T47D (cell line): ENCODE data around the gene BBS9.

Experiments
- DNase-seq, 2 experiments: peaks; one replicate each; pipeline versions ENCODE4 v3.0.0 to v3.0.0-alpha.2; 2011 to 2012; ENCODE audit warnings: low read depth in 1 of 2, low spot score in 1 of 2
- JUND ChIP-seq: IDR thresholded peaks from 2 replicates; pipeline ENCODE4 v1.6.1; 2012; ENCODE audit warnings: low read depth
- in situ Hi-C: cut with HindIII; loops from 2 replicates; pipeline ENCODE4 v1.10.0; 2016; ENCODE audit warnings: low sequenced_read_pairs, low pct_unique_long_range_greater_than_20kb

The BBS9 gene

GRCh38 chr7:33422825-33423645, 293.7 kb downstream of the BBS9 start:
- in situ Hi-C loops = no loop called here
- DNase-seq = no peak
- TF ChIP-seq JUND = no peak

GRCh38 chr7:33423646-33424020, 294.3 kb downstream of the BBS9 start:
- peak in 1 of 2 experiments; percentile 58 for DNase-seq
- in situ Hi-C loops = no loop called here

DNA sequence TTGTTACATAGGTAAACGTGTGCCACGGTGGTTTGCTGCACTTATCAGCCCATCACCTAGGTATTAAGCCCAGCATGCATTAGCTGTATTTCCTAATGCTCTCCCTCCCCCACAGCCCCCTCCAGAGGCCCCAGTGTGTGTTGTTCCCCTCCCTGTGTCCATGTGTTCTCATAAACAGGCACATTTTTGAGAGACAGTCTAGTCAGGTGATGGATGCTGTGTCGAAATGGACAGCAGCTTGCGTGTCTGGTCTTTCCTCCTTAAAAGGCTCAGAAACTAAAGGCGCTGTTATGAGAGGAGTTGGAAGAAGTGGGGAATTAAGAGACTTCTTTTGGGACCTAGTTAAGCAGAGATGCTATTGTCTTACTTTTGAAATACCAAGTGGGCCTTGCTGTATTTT, 296.0 kb downstream of the BBS9 start:
- TF ChIP-seq JUND = no peak
- DNase-seq = peak in 1 of 2 experiments; percentile 7
- in situ Hi-C loops = no loop called here

More at GRCh38 chr7:33423646-33424020, 294.3 kb downstream of the BBS9 start:
- no peak for TF ChIP-seq JUND

GRCh38 chr7:33425929-33426678, 296.7 kb downstream of the BBS9 start:
- DNase-seq = no peak
- in situ Hi-C loops = no loop called here
- no peak for TF ChIP-seq JUND

DNA sequence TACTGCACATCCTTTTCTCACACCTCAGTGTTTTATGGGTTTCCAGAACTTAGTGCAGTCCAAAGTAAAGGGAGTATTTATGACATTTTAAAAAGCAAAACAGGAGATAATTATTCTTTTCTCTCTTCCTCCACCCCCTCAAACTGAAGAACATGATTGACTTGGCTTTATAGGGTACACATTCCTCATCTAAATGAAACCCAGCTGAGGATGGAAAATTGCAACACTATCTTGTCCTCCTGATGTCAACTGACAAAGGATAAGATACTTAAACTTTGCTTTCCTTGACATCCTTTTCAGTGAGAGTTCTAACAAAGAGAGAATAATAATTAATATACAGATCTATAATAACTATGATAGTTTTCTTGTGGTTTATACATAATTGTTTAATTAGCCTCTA, 299.1 kb downstream of the BBS9 start:
- TF ChIP-seq JUND = no peak
- in situ Hi-C loops = no loop called here

DNA sequence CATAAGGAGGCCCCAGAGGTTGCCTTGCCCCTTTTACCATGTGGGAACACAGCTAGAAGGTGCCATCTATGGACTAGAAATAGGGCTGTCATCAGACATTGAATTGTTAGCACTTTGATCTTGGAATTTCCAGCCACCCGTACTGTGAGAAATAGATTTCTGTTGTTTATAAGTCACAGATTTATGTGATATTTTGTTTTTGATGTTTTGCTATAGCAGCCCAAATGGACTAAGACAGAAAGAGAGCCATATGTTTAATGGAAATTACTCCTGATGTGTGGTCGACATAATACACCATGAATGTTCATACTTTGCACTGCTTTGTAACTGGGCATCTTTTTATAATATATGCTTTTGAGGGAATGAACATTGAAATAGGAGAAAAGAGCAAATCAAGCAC, 302.2 kb downstream of the BBS9 start:
- TF ChIP-seq JUND = no peak
- no peak for DNase-seq
- in situ Hi-C loops = no loop called here

More for the DNA sequence above, 299.1 kb downstream of the BBS9 start:
- no peak for DNase-seq

DNA sequence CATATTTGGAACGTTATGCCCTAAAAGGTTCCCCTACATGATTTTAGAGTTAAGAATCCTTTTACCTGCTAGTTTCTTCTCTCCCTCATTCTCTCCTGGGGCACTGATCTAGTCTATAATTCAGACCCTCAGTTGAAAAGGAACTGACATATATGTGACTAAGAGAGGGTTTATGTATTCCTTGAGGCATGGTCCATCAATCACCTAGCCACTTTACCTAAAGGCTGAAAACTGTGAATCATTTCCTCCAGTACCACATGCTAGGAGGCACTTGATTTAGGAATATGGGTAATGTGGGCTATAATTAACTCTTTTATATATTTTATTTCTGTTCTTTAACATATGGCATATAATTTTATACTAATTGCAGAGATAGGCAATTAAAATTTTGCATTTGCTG, 303.5 kb downstream of the BBS9 start:
- TF ChIP-seq JUND = no peak
- in situ Hi-C loops = no loop called here
- no peak for DNase-seq

- in situ Hi-C loops = no loop called here
- no peak for DNase-seq
Observed at GRCh38 chr7:33433357-33433756, 304.0 kb downstream of the BBS9 start.

GRCh38 chr7:33444511-33444910, 315.1 kb downstream of the BBS9 start:
- no peak for DNase-seq
- no peak for TF ChIP-seq JUND
- in situ Hi-C loops = no loop called here

More at GRCh38 chr7:33433357-33433756, 304.0 kb downstream of the BBS9 start:
- no peak for TF ChIP-seq JUND

DNA sequence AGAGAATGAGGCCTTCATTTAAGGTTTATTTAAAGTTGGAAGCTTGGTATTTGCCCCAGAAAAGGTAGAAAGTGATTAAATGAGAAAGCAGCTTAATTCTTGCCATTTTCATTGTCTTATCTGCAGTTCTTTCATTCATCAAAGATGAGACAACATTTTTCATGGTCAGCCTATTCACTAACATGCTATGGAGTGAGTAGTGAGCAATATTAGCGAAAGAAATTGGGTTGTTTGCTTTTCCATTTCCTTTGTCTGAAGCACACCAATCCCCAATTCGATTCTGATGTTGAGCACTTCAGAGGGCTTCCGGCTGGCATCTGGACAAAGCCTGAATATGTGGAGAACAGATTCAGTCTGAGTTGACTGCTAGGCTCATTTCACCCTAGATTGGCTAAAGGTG, 317.2 kb downstream of the BBS9 start:
- DNase-seq = no peak
- no peak for TF ChIP-seq JUND
- in situ Hi-C loops = no loop called here

DNA sequence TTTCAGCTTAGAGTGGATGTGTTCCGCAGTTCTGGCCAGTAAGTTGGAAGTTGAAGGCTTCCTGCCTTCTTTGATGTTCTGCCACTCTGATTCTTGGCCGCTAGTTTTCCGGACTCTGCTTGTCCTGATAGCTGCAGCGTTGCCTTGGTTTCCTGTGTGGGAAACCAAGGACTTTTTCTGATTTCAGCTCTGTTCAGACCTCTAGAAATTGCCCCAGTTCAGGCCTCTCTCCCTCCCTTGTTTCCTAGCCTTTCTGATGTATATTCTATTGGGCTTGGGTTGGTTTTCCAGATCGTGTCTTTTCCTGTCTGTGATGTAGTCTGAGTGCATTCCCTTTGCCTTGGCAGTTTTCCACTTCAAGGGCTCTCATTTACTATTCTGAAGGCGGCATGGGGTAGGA, 318.7 kb downstream of the BBS9 start:
- in situ Hi-C loops = no loop called here
- DNase-seq = no peak
- no peak for TF ChIP-seq JUND

GRCh38 chr7:33449847-33450246, 320.5 kb downstream of the BBS9 start:
- no peak for TF ChIP-seq JUND
- in situ Hi-C loops = no loop called here
- DNase-seq = no peak

DNA sequence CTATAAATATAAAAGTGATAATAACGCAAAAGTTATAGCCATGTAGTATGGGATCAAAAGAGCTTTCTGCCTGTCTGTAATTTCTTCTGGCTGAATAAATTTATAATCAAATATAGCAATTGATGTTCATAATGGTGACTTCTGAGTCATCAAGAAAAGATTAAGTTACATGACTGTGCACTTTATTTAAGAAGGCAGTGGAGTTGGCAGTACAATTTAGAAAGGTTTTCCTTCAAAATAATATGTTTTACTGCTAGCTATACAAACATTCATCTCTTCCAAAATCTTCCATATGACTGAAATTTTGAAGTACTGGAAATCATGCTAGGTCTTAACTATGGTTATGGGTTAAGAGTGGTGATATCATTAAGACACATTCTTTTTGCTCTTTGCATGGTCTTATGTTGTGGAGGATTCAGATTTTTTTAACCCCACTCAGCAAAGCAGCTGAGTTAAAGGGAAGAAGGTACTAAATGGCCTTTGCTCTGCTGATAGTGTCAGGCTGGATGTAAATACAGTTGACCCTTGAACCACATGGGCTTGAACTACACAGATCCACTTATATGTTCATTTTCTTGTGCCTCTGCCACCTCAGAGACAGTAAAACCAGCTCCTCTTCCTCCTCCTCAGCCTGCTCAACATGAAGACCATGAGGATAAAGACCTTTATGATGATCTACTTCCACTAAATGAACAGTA, 323.6 kb downstream of the BBS9 start:
- no peak for DNase-seq
- in situ Hi-C loops = no loop called here

More for the DNA sequence above, 323.6 kb downstream of the BBS9 start:
- TF ChIP-seq JUND = no peak
